HG03378 (cell line): Measurements from ENCODE around the gene HFE.

Source experiments
- ATAC-seq: cut with Tn5 transposase; IDR thresholded peaks from one replicate; pipeline ENCODE4 v1.9.1; 2021; ENCODE audit warnings: mild to moderate bottlenecking, moderate library complexity; ENCODE audit not compliant: unreplicated experiment

The HFE gene

GRCh38 chr6:26130581-26131249 is 43.5 kb downstream of the HFE start:
- no peak for ATAC-seq

GRCh38 chr6:26131618-26132017 is 44.4 kb downstream of the HFE start:
- no peak for ATAC-seq

- ATAC-seq: no peak
These were observed 46.5 kb downstream of the HFE start for GRCh38 chr6:26133730-26134129.

- no peak for ATAC-seq
These were observed 49.1 kb downstream of the HFE start for GRCh38 chr6:26136321-26136720.

DNA sequence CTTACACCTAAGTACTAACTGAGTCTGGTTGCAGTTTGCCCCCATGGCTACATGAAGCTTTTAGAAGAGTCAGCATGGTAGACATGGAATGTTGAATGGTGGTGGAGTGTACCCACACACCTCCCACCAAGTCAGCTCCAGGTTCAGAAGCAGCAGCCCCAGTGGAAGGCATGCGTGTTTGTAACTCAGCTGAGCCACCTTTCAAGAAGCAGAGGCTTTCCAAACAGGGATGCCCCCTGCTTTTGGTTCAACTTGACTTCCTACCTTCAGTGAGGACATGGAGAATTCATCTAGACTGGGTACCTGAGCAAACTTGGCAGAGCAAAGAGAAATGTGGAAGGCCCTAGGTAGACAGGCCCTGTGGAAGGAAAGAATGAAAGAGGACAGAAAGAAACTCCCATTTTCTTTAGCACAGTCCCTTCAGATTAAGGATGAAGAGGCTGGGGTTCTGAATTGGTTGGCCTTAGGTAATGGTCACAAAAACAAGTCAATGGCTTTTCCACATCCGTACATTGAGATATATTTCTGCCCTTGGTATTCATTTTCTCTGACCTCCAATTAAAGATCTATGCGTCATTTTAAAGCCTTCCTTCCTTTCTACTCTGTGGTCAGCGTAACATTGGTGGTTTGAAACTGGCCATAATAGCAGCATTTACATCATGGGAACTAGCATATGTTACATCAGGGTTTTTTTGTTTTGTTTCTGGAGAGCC is 53.2 kb downstream of the HFE start:
- no peak for ATAC-seq

- no peak for ATAC-seq
These were observed 53.7 kb downstream of the HFE start for GRCh38 chr6:26140967-26141294.

GRCh38 chr6:26141378-26141904 is 54.2 kb downstream of the HFE start:
- no peak for ATAC-seq

DNA sequence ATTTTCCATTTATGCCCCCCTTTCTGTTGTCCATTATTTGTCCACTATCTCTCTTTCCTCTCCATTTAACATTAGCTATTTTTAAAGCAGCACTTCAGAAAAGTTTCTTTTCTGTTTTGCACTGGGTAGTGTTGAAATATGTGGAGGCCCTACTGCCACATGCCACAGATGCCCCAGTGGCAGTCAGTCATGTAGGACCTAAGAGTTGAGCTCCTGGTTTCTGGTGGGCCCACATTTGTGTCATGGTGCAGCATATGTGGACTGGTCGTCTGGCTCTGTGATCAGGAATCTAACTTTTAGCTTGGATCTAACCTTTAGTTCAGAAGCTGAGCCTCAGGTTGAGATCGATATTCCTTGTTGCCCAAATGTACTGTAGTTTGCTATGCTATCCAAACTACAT is 54.8 kb downstream of the HFE start:
- no peak for ATAC-seq
